GM18526 (cell line): ENCODE results near the gene SLC25A38.

Experiments used
- POLR2A ChIP-seq: IDR thresholded peaks from 3 replicates; pipeline ENCODE4 v1.6.1; 2011; ENCODE audit not compliant: insufficient read length; ENCODE audit errors: extremely low read depth

Gene SLC25A38

DNA sequence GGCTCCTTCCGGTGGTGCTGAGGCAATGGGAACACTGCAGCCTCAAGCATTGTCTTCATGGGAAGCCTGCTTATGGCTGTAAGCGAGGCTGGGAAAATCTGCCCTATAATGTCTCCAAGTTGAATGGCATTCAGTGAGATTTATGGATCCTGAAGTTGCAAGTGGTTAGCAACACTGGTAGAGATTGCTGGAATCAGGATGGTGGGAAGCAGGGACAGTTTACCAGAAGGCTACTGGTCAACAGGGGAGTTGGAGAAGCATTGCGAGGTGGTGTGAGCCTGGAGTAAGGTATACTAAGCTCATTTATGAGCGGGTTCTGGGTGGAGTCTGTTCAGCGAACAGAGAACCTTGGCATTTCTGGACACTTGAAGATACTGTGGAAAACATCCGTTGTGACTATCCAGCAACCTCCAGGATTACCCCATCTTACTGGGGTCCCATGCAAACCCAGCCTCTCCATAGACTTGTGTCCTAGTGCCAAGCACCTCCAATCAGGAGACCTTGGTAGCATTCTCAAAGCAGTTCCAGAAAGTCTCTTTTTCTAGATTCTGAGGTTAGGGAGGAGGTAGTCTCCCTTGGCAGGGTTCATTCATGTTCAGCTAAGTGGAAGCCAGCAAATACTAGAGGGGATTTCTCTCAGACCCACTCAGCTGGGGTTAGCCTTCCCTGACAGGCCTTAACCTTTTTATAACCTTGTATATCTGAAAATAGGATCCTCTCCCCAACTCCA, 30.7 kb downstream of the SLC25A38 start:
- TF ChIP-seq POLR2A: peak; percentile 17

DNA sequence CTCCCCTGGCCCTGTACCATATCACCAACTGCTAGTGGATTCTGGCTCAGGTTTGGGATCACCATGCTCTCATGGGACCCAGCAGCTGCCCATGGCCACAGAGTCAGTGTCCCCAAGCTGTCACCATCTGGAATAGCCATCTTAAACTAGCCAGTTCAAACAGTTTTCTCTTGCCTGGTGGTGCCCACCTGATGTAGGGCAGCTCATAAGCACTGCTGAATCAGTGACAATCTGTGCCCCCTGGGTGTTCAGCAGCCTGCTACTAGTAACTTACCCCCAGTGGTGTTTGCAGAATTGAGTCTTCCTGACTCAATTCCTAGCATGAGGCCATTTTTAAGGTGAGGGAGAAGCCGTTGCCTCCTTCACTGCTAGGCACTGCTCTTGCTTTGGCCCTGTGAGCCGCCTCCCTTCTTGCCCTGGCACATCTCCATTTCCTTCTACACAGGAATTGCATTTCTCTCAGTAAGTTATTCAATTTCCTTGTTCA, 31.3 kb downstream of the SLC25A38 start:
- TF ChIP-seq POLR2A: no peak

DNA sequence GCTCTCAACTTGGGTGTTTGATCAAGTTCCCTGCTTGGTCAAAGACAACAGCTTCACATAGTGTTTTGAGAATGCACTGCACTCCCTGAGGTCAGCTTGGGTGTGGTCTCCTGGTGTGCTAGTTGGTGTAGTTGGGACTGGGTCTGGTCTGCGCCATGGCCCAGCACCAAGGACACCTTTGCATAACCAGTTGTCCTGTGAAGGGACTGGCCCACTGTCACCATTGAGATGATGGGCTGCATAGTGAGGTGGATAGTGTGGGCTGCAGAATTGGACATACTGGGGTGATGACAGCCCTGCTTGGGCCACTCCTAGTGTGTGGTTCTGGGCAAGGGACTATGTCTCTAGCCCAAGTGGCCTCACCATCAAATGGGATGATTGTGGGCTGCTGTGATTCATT, 32.8 kb downstream of the SLC25A38 start:
- no peak for TF ChIP-seq POLR2A

DNA sequence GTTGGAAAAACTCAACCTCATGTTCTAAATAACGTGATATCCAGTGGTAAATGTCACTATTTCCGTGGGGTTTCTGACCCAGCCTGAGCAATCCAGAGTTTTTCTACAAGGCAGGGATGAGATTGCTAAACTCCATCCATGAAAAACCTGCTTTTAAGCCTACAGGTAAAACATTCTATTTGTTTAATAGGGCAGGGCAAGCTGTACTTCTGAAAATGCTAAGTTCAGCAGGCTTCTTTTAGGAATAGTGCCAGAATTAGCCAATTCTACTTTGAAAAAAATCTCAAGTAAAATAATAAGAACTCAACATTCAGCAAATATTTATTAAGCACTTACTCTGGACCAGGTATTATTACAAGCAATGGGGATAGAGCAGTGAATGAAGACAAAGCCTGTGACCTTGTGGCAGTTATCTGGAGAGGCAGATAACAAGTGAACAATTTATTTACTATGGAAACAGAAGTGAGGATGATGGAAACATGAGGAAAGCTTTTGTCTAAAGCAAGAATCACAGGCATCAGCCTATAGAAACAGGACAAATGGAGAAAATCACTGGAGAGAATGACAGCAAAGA, 36.7 kb downstream of the SLC25A38 start:
- no peak for TF ChIP-seq POLR2A

DNA sequence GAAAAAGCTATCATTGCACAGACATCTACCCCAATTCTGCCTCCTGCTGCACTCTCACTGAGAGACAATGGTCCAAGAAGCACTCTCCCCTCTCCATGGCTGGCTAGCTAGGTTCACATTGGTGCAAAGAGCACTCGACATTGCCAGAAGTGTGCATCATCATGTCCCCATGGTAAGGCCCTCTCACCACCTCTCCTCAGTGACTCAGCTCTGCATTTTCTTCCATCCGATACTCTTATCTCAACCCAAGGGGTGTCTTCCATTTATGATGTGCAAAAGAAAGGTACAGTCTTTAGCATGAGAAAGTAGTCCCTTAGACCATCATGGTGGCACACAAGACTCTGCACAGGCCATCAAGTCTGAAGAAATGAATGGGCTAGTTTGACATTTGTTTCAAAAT, 37.4 kb downstream of the SLC25A38 start:
- TF ChIP-seq POLR2A: no peak

DNA sequence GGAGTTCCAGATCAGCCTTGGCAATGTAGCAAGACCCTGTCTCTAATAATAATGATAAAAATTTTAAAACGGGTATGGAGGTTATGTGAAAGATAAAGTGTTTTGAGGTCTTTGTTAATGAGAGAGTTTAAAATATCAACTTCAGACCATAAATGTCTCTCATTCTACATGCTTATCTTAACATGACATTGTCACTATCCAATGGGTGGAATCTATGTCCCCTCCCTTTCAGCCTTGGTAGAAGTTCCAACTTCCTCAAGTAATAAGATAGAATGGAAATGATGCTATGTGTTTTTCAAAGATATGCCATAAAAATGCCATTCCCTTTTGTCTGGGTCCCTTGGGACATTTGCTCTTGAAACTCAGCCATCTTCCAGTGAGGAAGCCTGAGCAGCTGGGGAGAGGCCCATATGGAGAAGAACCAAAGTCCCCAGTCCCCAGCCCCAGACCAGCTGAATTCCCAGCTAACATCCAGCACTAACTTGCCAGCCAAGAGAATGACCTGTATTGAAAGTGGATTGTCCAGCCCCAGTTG, 40.3 kb downstream of the SLC25A38 start:
- TF ChIP-seq POLR2A: no peak

DNA sequence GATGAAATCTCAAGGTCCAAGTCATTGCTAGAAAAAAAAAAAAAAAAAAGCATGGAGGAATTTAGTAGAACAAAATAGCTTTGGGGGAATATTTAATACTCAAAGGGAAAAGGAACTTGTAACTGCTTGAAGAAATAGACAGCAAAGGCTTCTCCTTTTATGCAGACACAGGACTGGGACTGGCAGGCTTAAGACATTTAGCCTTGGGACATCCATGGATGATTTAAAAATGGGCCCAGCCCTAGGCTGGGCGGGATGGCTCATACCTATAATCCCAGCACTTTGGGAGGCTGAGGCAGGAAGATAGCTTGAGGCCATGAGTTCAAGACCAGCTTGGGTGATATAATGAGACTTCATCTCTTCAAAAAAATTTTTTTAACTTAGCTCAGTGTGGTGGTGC, 43.1 kb downstream of the SLC25A38 start:
- TF ChIP-seq POLR2A: no peak

DNA sequence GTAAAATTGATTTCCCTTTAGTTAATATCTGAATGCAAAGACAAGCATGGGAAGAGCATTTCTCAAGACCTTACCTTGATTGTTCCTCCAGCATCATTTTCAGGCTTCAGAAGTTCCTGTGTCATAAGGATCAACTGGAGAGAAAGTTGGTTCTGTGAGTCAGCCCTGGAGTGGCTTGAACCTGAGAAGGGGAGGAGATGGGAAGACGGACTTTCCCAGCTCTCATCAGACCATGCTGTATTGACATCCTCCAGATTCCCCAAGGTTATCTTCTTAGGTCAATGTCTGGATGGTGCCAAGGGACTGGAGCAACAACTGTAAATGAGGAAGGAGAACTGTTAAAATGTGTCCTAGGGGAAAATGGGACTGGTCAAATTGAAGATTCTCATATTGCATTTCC, 44.3 kb downstream of the SLC25A38 start:
- no peak for TF ChIP-seq POLR2A

DNA sequence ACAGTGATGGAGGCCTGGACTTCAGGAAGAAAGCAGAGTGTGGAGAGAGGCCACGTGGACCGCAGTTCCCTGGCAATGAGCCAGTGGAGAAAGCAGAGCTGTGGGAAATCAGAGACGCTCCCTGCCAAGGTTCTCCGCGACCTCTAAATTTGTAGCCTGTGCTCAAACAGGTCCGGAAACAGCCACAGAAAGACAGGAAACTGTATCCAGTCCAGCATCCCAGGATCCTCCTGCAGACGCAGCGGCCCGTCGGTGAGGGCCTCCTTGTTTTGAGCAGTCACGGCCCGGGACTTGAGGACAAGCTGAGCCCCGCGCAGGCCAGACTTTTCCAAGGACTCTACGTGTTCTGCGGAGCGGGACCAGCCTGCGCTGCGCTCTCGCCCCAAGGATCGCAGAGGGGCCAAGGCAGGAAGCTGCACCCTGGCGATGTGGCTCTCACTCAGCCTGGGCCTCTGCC, 45.6 kb downstream of the SLC25A38 start:
- TF ChIP-seq POLR2A: no peak

DNA sequence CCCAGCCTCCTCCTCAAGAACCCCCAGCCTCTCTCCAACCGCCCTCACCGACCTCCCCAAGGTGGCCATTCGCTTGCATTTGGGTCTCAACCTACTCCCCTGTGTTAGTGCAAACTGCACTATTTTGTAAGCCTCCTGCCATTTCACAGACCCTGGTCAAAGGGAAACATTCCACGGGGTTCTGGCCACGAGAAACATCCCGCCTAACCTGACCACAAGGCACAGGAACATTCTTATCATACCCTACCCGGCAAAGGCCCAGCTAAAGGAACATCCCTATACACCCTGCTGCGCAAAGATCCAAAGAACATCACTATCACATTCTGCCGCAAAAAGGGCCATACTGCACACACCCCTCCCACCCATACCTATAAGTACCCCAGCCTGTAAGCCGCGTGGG, 46.3 kb downstream of the SLC25A38 start:
- no peak for TF ChIP-seq POLR2A

DNA sequence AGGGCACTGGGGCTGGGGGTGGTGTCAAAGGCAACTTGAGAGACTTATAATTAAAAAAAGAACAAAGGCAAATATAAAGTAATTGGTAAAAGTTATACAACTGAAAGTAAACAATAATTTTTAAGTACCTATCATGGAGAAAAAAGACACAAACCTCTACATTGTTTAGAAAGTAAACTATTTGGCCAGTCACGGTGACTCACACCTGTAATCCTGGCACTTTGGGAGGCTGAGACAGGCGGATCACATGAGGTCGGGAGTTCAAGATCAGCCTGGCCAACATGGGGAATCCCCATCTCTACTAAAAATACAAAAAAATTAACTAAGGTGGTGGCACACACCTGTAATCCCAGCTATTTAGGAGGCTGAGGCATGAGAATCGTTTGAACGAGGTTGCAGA, 49.2 kb downstream of the SLC25A38 start:
- no peak for TF ChIP-seq POLR2A

DNA sequence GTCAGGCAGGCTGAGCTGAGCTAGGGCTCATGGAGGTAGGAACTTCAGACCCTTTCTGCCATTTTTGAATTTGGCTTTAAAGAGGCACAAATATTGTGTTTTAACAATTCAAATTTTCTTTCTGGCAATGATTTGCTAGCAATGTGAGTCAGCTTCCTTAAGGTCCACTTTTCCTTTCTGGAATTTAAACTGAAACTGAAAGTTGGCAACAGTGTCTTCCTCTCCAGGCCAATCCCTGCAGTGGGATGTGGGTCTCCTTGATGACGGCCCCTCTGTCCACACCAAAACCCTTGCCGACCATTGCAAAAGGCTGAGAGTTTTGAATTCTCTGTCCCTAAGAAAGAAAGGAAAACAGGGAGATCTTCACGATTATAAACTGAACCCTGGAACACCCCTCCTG, 50.5 kb downstream of the SLC25A38 start:
- TF ChIP-seq POLR2A: no peak

DNA sequence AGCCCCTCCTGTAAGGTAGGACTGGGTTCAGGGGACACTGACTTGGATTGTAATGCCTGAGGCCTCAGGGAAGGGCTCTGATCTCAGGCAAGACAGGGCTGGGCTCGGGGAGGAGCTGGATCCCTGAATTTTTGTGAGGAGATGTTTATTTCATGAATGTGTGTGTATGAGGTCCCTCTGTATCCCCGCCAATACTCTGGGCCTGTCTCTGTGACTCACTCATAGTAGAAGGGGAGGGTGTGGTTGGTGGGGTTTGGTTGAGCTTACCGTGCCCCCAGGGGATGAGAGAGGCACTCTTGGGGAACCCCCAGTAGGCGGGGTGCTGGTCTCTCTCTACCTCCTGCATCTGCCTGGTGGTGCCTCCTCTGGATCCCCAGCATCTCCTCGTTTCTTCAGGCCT, 51.4 kb downstream of the SLC25A38 start:
- TF ChIP-seq POLR2A: no peak

DNA sequence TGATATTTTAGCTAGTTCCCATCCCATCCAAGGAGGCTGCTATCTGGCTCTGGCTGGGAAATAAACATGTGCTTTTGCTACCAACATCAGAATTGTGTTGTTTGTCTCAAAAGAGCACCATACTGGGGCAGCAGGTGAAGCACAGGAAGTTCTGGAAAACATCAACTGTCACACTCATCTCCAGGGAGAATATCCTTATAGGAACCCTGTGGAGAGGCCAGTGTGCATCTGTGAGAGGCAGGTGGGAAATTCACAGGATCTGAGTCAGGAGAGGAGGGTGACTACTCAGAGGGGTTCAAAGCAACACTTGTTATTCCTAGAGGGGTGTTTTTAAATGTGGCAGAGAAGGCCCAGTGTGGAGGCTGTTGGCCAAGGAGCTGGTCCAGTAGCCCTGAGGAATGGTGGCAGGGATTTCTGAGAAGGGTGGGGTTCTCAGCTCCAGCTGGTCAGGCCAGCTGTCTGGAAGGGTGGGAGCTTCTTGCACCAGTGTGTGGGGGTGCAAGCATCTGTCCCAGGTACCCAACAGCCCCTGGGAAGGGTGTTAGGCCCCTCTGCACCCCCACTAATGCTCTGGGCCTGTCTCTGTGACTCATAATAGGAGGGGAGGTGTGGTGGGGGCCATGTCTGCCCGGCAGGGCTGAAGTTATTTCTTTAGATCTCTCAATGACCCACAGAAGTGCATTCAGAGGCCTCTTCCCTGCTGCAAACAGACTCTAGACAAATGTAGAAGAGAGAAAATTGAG, 52.0 kb downstream of the SLC25A38 start:
- TF ChIP-seq POLR2A: no peak

DNA sequence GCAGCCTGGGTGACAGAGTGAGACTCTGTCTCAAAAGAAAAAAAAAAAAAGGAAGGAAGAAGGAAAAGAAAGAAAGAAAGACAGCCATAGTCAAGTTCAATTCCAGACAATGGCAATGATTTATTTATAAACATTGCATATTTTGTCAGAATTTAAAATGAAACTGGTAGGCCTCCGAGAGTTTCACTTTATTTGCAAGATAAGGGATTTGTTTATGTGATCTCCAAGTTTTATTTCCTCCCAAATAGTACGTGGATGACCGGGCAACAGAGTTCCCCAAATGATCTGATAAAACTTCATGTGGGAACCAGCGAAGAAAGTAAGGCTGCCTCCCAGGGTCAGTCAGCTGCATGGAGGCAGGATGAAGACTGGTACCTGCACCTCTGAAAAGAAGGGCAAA, 55.7 kb downstream of the SLC25A38 start:
- no peak for TF ChIP-seq POLR2A

DNA sequence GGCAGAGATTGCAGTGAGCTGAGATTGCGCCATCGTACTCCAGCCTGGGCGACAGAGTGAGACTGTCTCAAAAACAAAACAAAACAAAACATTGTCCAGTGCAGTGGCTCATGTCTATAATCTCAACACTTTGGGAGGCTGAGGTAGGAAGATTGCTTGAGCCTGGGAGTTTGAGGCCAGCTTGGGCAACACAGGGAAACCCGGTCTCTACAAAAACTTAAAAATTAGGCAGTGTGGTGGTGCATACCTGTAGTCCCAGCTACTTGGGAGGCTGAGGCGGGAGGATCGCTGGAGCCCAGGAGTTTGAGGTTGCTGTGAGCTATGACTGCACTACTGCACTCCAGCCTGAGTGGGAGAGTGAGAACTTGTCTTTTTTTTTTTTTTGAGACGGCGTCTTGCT, 57.1 kb downstream of the SLC25A38 start:
- TF ChIP-seq POLR2A: no peak
